MM.1S (cell line): Measurements from ENCODE around the gene SYT1.

ENCODE experiments used
- DNase-seq: peaks from one replicate; pipeline ENCODE4 v3.0.0-alpha.2; 2015
- H2AFZ ChIP-seq: fragments of 300-600 bp; sonication (generic); 2 replicates; pipeline ENCODE4 v1.6.0; 2016; ENCODE audit warnings: antibody characterized with exemption, low read length
- H3F3A ChIP-seq: fragments of 300-600 bp; sonication (generic); 2 replicates; pipeline ENCODE4 v1.6.1; 2016; ENCODE audit warnings: mild to moderate bottlenecking, antibody characterized with exemption, low read length, moderate library complexity, mixed read lengths; ENCODE audit not compliant: insufficient read depth
- H3K27ac ChIP-seq: fragments of 300-600 bp; sonication (generic); 2 replicates; pipeline ENCODE4 v1.5.1; 2016; ENCODE audit warnings: mild to moderate bottlenecking, low read length
- H3K27me3 ChIP-seq: fragments of 300-600 bp; sonication (generic); replicated peaks from 2 replicates; pipeline ENCODE4 v1.6.0; 2016; ENCODE audit warnings: low read length; ENCODE audit not compliant: insufficient read depth
- H3K36me3 ChIP-seq: fragments of 300-600 bp; sonication (generic); replicated peaks from 2 replicates; pipeline ENCODE4 v1.6.1; 2016; ENCODE audit warnings: mild to moderate bottlenecking, low read length, mixed read lengths; ENCODE audit not compliant: insufficient read depth
- H3K4me1 ChIP-seq: fragments of 300-600 bp; sonication (generic); 2 replicates; pipeline ENCODE4 v1.6.1; 2016; ENCODE audit warnings: low read length, mixed read lengths
- H3K4me2 ChIP-seq: fragments of 300-600 bp; sonication (generic); 2 replicates; pipeline ENCODE4 v1.6.0; 2016; ENCODE audit warnings: low read depth, low read length
- H3K4me3 ChIP-seq: fragments of 300-600 bp; sonication (generic); 2 replicates; pipeline ENCODE4 v1.5.1; 2016; ENCODE audit warnings: low read length, mixed read lengths
- H3K79me2 ChIP-seq: fragments of 300-600 bp; sonication (generic); 2 replicates; pipeline ENCODE4 v1.6.1; 2016; ENCODE audit warnings: mixed run types, low read length, mixed read lengths
- H3K9ac ChIP-seq: fragments of 300-600 bp; sonication (generic); 2 replicates; pipeline ENCODE4 v1.6.1; 2016; ENCODE audit warnings: low read length, mixed read lengths
- H3K9me2 ChIP-seq: fragments of 300-600 bp; sonication (generic); replicated peaks from 2 replicates; pipeline ENCODE4 v1.6.1; 2016; ENCODE audit warnings: mild to moderate bottlenecking, low read length, mixed read lengths; ENCODE audit not compliant: insufficient read depth
- H3K9me3 ChIP-seq: fragments of 300-600 bp; sonication (generic); replicated peaks from 2 replicates; pipeline ENCODE4 v1.6.1; 2016; ENCODE audit warnings: mild to moderate bottlenecking, low read length, mixed read lengths; ENCODE audit not compliant: insufficient read depth
- H4K20me1 ChIP-seq: fragments of 300-600 bp; sonication (generic); 2 replicates; pipeline ENCODE4 v1.6.1; 2016; ENCODE audit warnings: mild to moderate bottlenecking, low read length, moderate library complexity, mixed read lengths; ENCODE audit not compliant: insufficient read depth
- EZH2 ChIP-seq: fragments of 300-600 bp; sonication (generic); optimal IDR thresholded peaks from 2 replicates; pipeline ENCODE3; 2017; ENCODE audit warnings: low read depth, mild to moderate bottlenecking, antibody characterized with exemption, low read length, mixed read lengths
- EZH2phosphoT487 ChIP-seq: fragments of 300-600 bp; sonication (generic); IDR thresholded peaks from 2 replicates; pipeline ENCODE4 v1.6.1; 2018; ENCODE audit warnings: antibody characterized with exemption, low read length
- TF ChIP-seq, protein P1 (sequence below): fragments of 300-600 bp; sonication (generic); IDR thresholded peaks from 2 replicates; pipeline ENCODE4 v1.5.1; 2016; ENCODE audit warnings: antibody characterized with exemption, low read length, mixed read lengths

The SYT1 gene

DNA sequence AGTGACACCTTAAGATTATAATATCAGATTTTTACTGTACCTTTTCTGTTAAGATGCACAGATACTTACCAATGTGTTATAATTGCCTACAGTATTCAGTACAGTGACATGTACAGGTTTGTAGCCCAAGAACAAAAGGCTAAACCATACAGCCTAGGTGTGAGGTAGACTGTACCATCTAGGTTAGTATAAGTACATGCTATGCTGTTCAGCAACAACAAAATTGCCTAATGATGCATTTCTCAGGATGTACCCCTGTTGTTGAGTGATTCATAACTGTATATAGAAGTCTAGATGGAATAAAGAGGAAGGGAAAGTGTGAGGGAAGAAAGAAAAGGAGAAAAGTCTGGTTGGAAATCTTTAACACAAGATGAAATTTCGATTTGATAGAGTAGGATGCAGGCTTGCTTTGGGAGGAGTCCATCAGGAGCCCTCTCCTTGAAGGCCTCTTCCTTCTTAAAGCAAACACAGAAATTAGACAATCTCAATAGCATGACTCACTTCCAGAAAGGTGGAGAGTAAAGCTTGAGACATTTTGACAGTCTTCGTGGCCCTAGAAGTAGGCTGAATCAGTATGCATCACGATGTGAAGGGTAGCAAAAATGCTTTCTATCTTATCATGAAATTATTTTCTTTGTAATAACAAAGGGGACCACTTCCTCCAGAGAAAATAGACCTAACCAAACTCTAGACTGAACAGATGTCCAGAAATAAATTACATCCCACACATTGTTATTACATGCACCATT is 191.5 kb downstream of the SYT1 start:
- no peak overlapping the region for H2AFZ ChIP-seq
- H3K9ac ChIP-seq: no peak overlapping the region
- H3K4me3 ChIP-seq: no peak overlapping the region
- no peaks in the 10 kb centered on the region for H3K27me3 ChIP-seq
- no peaks in the 10 kb centered on the region for H3K9me3 ChIP-seq
- no peak overlapping the region for H3K27ac ChIP-seq
- H4K20me1 ChIP-seq: no peaks in the 10 kb centered on the region
- H3K4me1 ChIP-seq: peaks cover 36% of the 10 kb centered on the region
- DNase-seq: no peak
- no peaks in the 10 kb centered on the region for H3K79me2 ChIP-seq
- no peaks in the 10 kb centered on the region for H3K36me3 ChIP-seq
- no peak overlapping the region for H3K4me2 ChIP-seq
- H3F3A ChIP-seq: no peaks in the 10 kb centered on the region; the same call in none of the 2 replicates
- no peak for TF ChIP-seq EZH2phosphoT487
- TF ChIP-seq, protein P1, sequence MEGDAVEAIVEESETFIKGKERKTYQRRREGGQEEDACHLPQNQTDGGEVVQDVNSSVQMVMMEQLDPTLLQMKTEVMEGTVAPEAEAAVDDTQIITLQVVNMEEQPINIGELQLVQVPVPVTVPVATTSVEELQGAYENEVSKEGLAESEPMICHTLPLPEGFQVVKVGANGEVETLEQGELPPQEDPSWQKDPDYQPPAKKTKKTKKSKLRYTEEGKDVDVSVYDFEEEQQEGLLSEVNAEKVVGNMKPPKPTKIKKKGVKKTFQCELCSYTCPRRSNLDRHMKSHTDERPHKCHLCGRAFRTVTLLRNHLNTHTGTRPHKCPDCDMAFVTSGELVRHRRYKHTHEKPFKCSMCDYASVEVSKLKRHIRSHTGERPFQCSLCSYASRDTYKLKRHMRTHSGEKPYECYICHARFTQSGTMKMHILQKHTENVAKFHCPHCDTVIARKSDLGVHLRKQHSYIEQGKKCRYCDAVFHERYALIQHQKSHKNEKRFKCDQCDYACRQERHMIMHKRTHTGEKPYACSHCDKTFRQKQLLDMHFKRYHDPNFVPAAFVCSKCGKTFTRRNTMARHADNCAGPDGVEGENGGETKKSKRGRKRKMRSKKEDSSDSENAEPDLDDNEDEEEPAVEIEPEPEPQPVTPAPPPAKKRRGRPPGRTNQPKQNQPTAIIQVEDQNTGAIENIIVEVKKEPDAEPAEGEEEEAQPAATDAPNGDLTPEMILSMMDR: no peak
- no peak for TF ChIP-seq EZH2
- no peaks in the 10 kb centered on the region for H3K9me2 ChIP-seq

DNA sequence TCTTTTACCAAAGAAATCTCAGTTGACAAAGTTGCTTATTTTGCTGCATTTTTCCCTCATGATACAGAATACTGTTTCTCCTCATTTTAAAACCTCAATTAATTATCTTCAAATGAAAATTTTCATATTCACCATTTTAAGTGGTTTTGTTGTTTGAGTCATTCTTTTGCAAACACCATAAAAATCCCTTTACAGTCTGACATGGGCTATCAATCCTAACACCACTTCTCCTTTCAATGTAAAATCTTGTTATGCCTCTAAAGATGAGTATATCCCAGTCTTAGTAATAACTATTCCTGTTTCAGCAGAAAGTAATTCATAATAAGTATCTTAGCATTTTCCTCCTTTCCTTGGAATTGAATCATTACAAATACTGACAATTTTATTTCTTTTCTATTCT is 192.2 kb downstream of the SYT1 start:
- H3K4me3 ChIP-seq: no peak overlapping the region
- H3K4me2 ChIP-seq: peak overlapping the region; percentile 56; the same call in 1 of the 2 replicates
- TF ChIP-seq, protein P1: no peak
- TF ChIP-seq EZH2: no peak
- no peak for TF ChIP-seq EZH2phosphoT487
- H4K20me1 ChIP-seq: no peaks in the 10 kb centered on the region
- H3F3A ChIP-seq: no peaks in the 10 kb centered on the region; the same call in none of the 2 replicates
- no peak for DNase-seq
- H2AFZ ChIP-seq: no peak overlapping the region
- no peak overlapping the region for H3K27ac ChIP-seq
- no peaks in the 10 kb centered on the region for H3K36me3 ChIP-seq
- H3K9me2 ChIP-seq: no peaks in the 10 kb centered on the region
- no peaks in the 10 kb centered on the region for H3K27me3 ChIP-seq
- H3K9me3 ChIP-seq: no peaks in the 10 kb centered on the region
- no peak overlapping the region for H3K9ac ChIP-seq
- no peaks in the 10 kb centered on the region for H3K79me2 ChIP-seq
- peaks cover 36% of the 10 kb centered on the region for H3K4me1 ChIP-seq

DNA sequence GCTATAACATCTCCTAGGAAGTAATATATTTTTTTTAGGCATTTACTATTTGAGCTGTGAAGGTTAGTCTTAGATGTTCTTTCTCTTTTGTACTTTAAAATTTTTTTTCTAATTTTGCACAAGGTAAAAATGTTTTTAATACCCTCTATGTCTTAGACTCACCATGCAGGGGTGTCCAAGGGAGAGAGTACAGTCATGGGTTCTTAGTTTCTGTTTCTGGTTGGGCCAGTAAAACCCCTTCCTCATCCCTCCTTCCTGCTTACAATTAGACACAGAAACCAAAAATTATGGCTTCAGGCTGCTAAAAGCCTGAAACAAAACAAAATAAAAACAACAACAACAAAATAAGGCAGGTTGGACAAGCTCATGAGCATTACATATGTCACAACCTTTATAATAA is 193.0 kb downstream of the SYT1 start:
- H3K4me2 ChIP-seq: peak overlapping the region; percentile 56
- H3K27me3 ChIP-seq: no peaks in the 10 kb centered on the region
- no peaks in the 10 kb centered on the region for H4K20me1 ChIP-seq
- H2AFZ ChIP-seq: peak overlapping the region; percentile 13; the same call in 1 of the 2 replicates
- H3K4me1 ChIP-seq: peaks cover 43% of the 10 kb centered on the region
- H3K27ac ChIP-seq: peak overlapping the region; percentile 42; the same call in 1 of the 2 replicates
- TF ChIP-seq EZH2 (no peak), EZH2phosphoT487 (no peak)
- TF ChIP-seq, protein P1: no peak
- no peaks in the 10 kb centered on the region for H3K9me3 ChIP-seq
- H3K9me2 ChIP-seq: no peaks in the 10 kb centered on the region
- no peaks in the 10 kb centered on the region for H3K36me3 ChIP-seq
- no peaks in the 10 kb centered on the region; the same call in none of the 2 replicates for H3F3A ChIP-seq
- no peak overlapping the region; the same call in 1 of the 2 replicates for H3K9ac ChIP-seq
- no peaks in the 10 kb centered on the region for H3K79me2 ChIP-seq
- H3K4me3 ChIP-seq: 0 out of 2 replicates have a peak overlapping the region, but pooled peaks have one; percentile 1
- DNase-seq: peak; percentile 17
